Epithelial cell of esophagus (primary cell): ENCODE results near the gene CRIM1.

Experiments
- DNase-seq: peaks from one replicate; pipeline ENCODE4 v3.0.0; 2010; ENCODE audit warnings: low read depth
- H3K4me3 ChIP-seq: 2 replicates; pipeline ENCODE4 v1.5.1; 2011; ENCODE audit warnings: mild to moderate bottlenecking, low read length, control low read depth
- CTCF ChIP-seq: IDR thresholded peaks from 2 replicates; pipeline ENCODE4 v1.5.1; 2011; ENCODE audit warnings: low read depth, mild to moderate bottlenecking, low read length, control low read depth, inconsistent platforms; ENCODE audit not compliant: insufficient read depth; ENCODE audit errors: missing control alignments

CRIM1 gene

GRCh38 chr2:36477315-36477714 is 121.7 kb downstream of the CRIM1 start:
- TF ChIP-seq CTCF, result no peak
- DNase-seq, result no peak

GRCh38 chr2:36477746-36478145 is 122.2 kb downstream of the CRIM1 start:
- no peak overlapping the region for H3K4me3 ChIP-seq
- TF ChIP-seq CTCF, result no peak
- no peak for DNase-seq

More at GRCh38 chr2:36477315-36477714, 121.7 kb downstream of the CRIM1 start:
- H3K4me3 ChIP-seq, result no peak overlapping the region

- H3K4me3 ChIP-seq, result no peak overlapping the region
- DNase-seq, result peak; percentile 87
- no peak for TF ChIP-seq CTCF
Measured at GRCh38 chr2:36478332-36478738, 122.8 kb downstream of the CRIM1 start.

GRCh38 chr2:36478999-36479398 is 123.4 kb downstream of the CRIM1 start:
- no peak for TF ChIP-seq CTCF
- no peak overlapping the region for H3K4me3 ChIP-seq

GRCh38 chr2:36479406-36479805 is 123.8 kb downstream of the CRIM1 start:
- no peak for TF ChIP-seq CTCF
- H3K4me3 ChIP-seq, result no peak overlapping the region
- no peak for DNase-seq

More at GRCh38 chr2:36478999-36479398, 123.4 kb downstream of the CRIM1 start:
- DNase-seq, result no peak

GRCh38 chr2:36480028-36480427 is 124.5 kb downstream of the CRIM1 start:
- H3K4me3 ChIP-seq, result no peak overlapping the region
- no peak for DNase-seq

GRCh38 chr2:36480636-36481035 is 125.1 kb downstream of the CRIM1 start:
- no peak overlapping the region for H3K4me3 ChIP-seq
- TF ChIP-seq CTCF, result no peak
- no peak for DNase-seq

More at GRCh38 chr2:36480028-36480427, 124.5 kb downstream of the CRIM1 start:
- TF ChIP-seq CTCF, result no peak
